Panc1 (cell line): ENCODE data around the gene HNRNPUL1.

Source experiments
- POLR2AphosphoS5 ChIP-seq: IDR thresholded peaks from 2 replicates; pipeline ENCODE4 v1.6.1; 2012; ENCODE audit warnings: mild to moderate bottlenecking, low read depth, low read length, moderate library complexity
- SIN3A ChIP-seq: IDR thresholded peaks from 2 replicates; pipeline ENCODE4 v1.6.1; 2012; ENCODE audit warnings: low read depth, mild to moderate bottlenecking, low read length, moderate library complexity, borderline replicate concordance; ENCODE audit not compliant: insufficient read depth
- TCF7L2 ChIP-seq: IDR thresholded peaks from 2 replicates; pipeline ENCODE4 v1.6.1; 2011; ENCODE audit warnings: mild to moderate bottlenecking, low read depth, low read length, inconsistent platforms
- TF ChIP-seq, protein P1 (sequence below): fragments of 450-650 bp; IDR thresholded peaks from 2 replicates; pipeline ENCODE4 v1.5.1; 2017; ENCODE audit warnings: mild to moderate bottlenecking
- TF ChIP-seq, protein P2 (sequence below), 2 experiments: IDR thresholded peaks; 2 replicates each; pipeline ENCODE4 v1.6.1; 2011 to 2012; ENCODE audit warnings: low read depth in 2 of 2, control low read depth in 1 of 2, low read length in 1 of 2, mild to moderate bottlenecking in 1 of 2, moderate library complexity in 1 of 2; ENCODE audit not compliant: insufficient read depth in 1 of 2

DNA sequence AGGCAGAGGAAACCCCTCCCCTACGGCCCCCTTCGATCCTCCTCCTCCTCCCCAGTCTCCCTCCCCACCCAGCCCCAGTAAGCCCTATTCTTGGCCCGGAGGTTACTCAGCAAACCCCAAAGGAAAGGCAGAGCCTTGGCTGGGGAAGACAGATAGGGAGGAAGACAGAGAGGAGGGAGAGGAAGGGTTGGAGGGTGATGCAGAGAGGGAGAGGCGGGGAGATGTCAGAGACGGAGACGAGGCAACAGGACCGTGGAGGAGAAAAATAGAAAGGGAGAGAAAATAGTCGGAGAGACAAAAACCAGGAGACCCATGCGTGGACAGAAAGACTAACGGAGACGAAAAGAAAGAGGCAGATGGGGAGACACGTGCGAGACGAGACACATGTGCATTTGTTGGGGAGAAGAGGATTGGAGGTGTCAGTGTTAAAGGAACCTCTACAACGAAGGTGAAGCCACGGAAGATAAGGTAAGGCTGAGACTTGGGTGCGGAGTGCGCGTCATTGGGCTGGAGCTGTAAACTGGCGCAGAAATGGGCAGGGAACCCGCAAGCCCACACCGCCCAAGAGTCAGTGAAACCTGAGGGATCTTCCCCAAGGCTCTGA lies 86.7 kb downstream of the HNRNPUL1 start:
- TF ChIP-seq, protein P1, sequence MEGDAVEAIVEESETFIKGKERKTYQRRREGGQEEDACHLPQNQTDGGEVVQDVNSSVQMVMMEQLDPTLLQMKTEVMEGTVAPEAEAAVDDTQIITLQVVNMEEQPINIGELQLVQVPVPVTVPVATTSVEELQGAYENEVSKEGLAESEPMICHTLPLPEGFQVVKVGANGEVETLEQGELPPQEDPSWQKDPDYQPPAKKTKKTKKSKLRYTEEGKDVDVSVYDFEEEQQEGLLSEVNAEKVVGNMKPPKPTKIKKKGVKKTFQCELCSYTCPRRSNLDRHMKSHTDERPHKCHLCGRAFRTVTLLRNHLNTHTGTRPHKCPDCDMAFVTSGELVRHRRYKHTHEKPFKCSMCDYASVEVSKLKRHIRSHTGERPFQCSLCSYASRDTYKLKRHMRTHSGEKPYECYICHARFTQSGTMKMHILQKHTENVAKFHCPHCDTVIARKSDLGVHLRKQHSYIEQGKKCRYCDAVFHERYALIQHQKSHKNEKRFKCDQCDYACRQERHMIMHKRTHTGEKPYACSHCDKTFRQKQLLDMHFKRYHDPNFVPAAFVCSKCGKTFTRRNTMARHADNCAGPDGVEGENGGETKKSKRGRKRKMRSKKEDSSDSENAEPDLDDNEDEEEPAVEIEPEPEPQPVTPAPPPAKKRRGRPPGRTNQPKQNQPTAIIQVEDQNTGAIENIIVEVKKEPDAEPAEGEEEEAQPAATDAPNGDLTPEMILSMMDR = no peak
- TF ChIP-seq, protein P2, sequence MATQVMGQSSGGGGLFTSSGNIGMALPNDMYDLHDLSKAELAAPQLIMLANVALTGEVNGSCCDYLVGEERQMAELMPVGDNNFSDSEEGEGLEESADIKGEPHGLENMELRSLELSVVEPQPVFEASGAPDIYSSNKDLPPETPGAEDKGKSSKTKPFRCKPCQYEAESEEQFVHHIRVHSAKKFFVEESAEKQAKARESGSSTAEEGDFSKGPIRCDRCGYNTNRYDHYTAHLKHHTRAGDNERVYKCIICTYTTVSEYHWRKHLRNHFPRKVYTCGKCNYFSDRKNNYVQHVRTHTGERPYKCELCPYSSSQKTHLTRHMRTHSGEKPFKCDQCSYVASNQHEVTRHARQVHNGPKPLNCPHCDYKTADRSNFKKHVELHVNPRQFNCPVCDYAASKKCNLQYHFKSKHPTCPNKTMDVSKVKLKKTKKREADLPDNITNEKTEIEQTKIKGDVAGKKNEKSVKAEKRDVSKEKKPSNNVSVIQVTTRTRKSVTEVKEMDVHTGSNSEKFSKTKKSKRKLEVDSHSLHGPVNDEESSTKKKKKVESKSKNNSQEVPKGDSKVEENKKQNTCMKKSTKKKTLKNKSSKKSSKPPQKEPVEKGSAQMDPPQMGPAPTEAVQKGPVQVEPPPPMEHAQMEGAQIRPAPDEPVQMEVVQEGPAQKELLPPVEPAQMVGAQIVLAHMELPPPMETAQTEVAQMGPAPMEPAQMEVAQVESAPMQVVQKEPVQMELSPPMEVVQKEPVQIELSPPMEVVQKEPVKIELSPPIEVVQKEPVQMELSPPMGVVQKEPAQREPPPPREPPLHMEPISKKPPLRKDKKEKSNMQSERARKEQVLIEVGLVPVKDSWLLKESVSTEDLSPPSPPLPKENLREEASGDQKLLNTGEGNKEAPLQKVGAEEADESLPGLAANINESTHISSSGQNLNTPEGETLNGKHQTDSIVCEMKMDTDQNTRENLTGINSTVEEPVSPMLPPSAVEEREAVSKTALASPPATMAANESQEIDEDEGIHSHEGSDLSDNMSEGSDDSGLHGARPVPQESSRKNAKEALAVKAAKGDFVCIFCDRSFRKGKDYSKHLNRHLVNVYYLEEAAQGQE (IDR thresholded peaks at IDR 0.05; ENCODE audit: insufficient read depth in 1 of 2, low read depth in 2 of 2, low read length in 1 of 2) = no peak
- TF ChIP-seq POLR2AphosphoS5 (no peak), SIN3A (no peak), TCF7L2 (no peak)
